Thoracic aorta (tissue), 2 donors: ENCODE data around the gene KIF9. TPM values are rescaled to one million over a fixed set of nuclear protein-coding genes. Genes with fewer than 3 reads are reported as not detected.
"Not testable (repeated sequence)": the region's sequence is repeated elsewhere in the genome, so short reads cannot be mapped to it uniquely, and the experiment has no call there.

ENCODE experiments used
- ATAC-seq: fragments of 150-250 bp; one replicate; pipeline ENCODE4 v1.8.0; 2017; ENCODE audit warnings: low read depth; ENCODE audit not compliant: insufficient number of reproducible peaks, low FRiP score
- DNase-seq: peaks from one replicate; pipeline ENCODE4 v3.0.0-alpha.2; 2020; ENCODE audit warnings: low spot score
- H3K27ac ChIP-seq, 2 donors: fragments of 200-600 bp; sonication (generic); 1 replicate in 1 of 2; 2 replicates in 1 of 2; pipeline ENCODE4 v1.5.1; 2016; ENCODE audit warnings: mild to moderate bottlenecking in 2 of 2, moderate library complexity in 2 of 2
- H3K27me3 ChIP-seq: fragments of 200-600 bp; sonication (generic); replicated peaks from 2 replicates; pipeline ENCODE4 v1.6.0; 2016; ENCODE audit warnings: mild to moderate bottlenecking; ENCODE audit not compliant: insufficient read depth
- H3K36me3 ChIP-seq: fragments of 200-600 bp; sonication (generic); one replicate; pipeline ENCODE4 v1.5.1; 2016
- H3K4me1 ChIP-seq, 2 donors: fragments of 200-600 bp; sonication (generic); 1 replicate in 1 of 2; 2 replicates in 1 of 2; pipeline versions ENCODE4 v1.5.1 to v1.6.0; 2016; ENCODE audit warnings: low read depth in 2 of 2, mild to moderate bottlenecking in 1 of 2; ENCODE audit not compliant: control insufficient read depth in 1 of 2
- H3K4me3 ChIP-seq: fragments of 200-600 bp; sonication (generic); 2 replicates; pipeline ENCODE4 v1.5.1; 2016; ENCODE audit warnings: mild to moderate bottlenecking
- H3K9me3 ChIP-seq: fragments of 200-600 bp; sonication (generic); 2 replicates; pipeline ENCODE4 v1.5.1; 2016
- CTCF ChIP-seq: fragments of 200-600 bp; sonication (generic); IDR thresholded peaks from one replicate; pipeline ENCODE4 v1.5.1; 2019; ENCODE audit warnings: antibody characterized with exemption
- total RNA-seq, 2 donors: library from RNA; depleted of rRNA; stranded (reverse); fragments of >200 nt; gene quantifications; one replicate each; pipeline versions ENCODE4 v1.1.0 to v1.2.3, GENCODE V29; 2016

Gene KIF9
- total RNA-seq, 2 donors from 2014 or later = 0.68 to 5.6 TPM

GRCh38 chr3:47225310-47225906, 57.2 kb downstream of the KIF9 start:
- H3K27ac ChIP-seq = no peak overlapping the region
- DNase-seq (no peak), ATAC-seq (no peak)
- H3K4me1 ChIP-seq = no peaks in the 10 kb centered on the region
- H3K36me3 ChIP-seq = no peaks in the 10 kb centered on the region
- H3K9me3 ChIP-seq = no peaks in the 10 kb centered on the region
- no peak overlapping the region for H3K4me3 ChIP-seq
- no peak for TF ChIP-seq CTCF
- H3K27me3 ChIP-seq = no peaks in the 10 kb centered on the region

GRCh38 chr3:47223755-47224154, 58.8 kb downstream of the KIF9 start:
- ATAC-seq (no peak), DNase-seq (no peak)
- TF ChIP-seq CTCF = no peak
- Histone ChIP-seq H3K36me3 (no peaks in the 10 kb centered on the region), H3K9me3 (no peaks in the 10 kb centered on the region), H3K4me3 (no peak overlapping the region), H3K4me1 (no peaks in the 10 kb centered on the region), H3K27ac (no peak overlapping the region), H3K27me3 (no peaks in the 10 kb centered on the region)

DNA sequence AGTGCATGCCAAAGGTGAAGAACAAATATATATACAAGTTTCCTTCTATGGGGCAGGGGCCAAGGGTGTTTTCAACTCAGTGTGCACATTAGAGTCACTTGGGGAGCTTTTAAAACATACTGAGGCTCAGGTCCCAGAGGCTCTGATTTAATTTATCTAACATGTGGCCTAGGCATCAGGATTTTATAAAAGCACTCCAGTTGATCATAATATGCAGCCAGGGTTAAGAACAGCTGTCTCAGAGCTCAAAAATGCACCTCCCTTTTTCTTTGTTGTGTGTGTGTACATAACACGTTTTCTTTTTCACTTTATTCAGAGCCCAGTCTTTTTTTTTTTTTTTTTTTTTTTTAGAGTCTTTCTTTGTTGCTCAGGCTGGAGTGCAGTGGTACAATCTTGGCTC, 60.8 kb downstream of the KIF9 start:
- Histone ChIP-seq H3K27ac (no peak overlapping the region), H3K36me3 (no peaks in the 10 kb centered on the region), H3K4me3 (no peak overlapping the region), H3K4me1 (no peaks in the 10 kb centered on the region), H3K9me3 (no peaks in the 10 kb centered on the region), H3K27me3 (no peaks in the 10 kb centered on the region)
- DNase-seq (no peak), ATAC-seq (no peak)
- no peak for TF ChIP-seq CTCF

GRCh38 chr3:47210863-47211405, 71.7 kb downstream of the KIF9 start:
- H3K27me3 ChIP-seq = no peaks in the 10 kb centered on the region
- TF ChIP-seq CTCF = no peak
- no peak for DNase-seq
- H3K4me1 ChIP-seq = no peaks in the 10 kb centered on the region
- H3K9me3 ChIP-seq = no peaks in the 10 kb centered on the region
- H3K27ac ChIP-seq = no peak overlapping the region
- ATAC-seq = no peak
- H3K36me3 ChIP-seq = no peaks in the 10 kb centered on the region
- no peak overlapping the region for H3K4me3 ChIP-seq

- H3K9me3 ChIP-seq, H3K27ac ChIP-seq, H3K27me3 ChIP-seq, DNase-seq, H3K4me3 ChIP-seq, H3K36me3 ChIP-seq, ATAC-seq, H3K4me1 ChIP-seq: not testable (repeated sequence)
Measured at GRCh38 chr3:47206022-47206421, 76.6 kb downstream of the KIF9 start.

DNA sequence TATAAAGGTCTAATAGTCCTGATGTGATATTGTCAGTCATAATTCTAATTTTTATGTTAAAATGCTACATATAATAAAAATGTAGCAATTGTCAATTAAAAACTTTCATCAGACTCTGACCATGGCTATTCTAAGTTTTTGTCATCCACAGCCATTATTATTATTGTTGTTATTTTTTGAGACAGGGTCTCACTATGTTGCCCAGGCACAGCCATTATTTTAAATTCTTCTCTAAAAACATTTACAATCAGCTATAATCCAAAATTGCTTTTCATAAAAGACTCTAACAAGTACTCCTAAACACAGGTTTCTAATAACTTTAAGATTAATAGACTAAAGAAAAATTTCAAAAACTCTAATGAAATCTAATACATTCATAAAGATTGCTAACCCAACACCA, 77.7 kb downstream of the KIF9 start:
- no peak for DNase-seq
- H3K36me3 ChIP-seq = no peaks in the 10 kb centered on the region
- no peak overlapping the region for H3K27ac ChIP-seq
- ATAC-seq = no peak
- H3K4me3 ChIP-seq = no peak overlapping the region
- H3K9me3 ChIP-seq = no peaks in the 10 kb centered on the region
- H3K4me1 ChIP-seq = no peaks in the 10 kb centered on the region
- TF ChIP-seq CTCF = no peak
- no peaks in the 10 kb centered on the region for H3K27me3 ChIP-seq
